Measurements from ENCODE around the gene ERVK3-1.
"Not testable (repeated sequence)": the region's sequence is repeated elsewhere in the genome, so short reads cannot be mapped to it uniquely, and the experiment has no call there.

Gene ERVK3-1, protein sequence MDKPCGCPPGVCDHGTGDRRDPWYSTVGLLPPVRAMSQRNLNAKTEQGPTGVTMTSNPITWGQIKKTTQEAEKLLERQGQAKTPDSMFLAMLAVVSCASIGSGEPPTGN

DNA sequence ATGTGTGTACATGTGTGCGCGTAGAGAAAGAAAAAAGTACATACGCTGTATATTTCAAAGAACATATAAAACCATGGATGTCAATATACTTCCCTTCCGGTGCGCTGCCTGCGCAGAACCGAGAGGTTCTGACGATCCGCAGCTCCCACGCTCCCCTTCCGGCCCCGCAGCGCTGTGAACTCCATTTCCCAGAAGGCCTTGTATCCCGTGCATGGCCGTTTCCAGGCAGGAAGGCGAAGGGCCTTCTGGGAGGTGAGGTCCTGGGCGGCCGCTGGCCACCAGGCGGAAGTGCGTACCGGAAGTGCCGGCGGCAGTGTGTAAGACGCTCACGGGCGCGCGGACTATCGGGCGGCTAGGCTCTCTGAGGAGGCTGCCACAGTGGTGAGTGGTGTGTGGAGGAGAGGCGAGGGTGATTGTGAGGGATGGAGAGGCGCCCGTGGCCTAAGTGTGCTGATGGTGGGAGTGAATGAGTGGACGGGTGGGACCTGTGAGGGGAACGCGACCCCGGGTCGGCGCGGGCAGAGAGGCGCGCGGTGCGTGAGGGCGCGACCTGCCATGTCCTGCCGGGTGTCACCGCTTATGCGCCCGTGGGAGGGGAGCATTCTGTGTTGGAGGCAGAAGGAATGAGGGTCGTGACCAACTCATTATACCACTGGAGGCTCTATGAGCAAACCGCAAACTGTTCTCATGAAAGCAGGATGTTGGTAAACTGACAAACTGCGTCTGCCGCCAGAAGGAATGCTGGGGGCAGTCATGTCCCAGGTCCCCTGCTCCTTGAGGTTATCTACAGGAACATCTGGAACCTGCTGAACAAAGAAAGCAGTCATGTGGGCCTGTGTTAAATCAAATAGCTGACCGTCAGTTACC lies at the start of gene ERVK3-1:
ERVK3-1 (plus strand) TSS at position 313 of the 867 bp plus-strand sequence. CDS start 6,792 bp downstream, outside the sequence.
- DNase-seq: peak; percentile 98

DNA sequence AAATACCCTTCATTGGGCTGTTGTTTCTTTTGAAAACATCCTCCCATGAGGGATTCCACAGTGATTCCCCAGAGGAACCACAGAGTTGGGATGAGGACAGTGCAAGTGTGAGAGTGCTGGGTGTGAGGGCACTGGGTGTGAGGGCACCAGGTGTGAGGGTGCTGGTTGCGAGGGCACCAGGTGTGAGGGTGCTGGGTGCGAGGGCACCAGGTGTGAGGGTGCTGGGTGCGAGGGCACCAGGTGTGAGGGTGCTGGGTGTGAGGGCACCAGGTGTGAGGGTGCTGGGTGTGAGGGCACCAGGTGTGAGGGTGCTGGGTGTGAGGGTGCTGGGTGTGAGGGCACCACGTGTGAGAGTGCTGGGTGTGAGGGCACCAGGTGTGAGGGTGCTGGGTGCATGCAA lies 46.9 kb upstream of the ERVK3-1 start:
- not testable (repeated sequence) for DNase-seq

DNA sequence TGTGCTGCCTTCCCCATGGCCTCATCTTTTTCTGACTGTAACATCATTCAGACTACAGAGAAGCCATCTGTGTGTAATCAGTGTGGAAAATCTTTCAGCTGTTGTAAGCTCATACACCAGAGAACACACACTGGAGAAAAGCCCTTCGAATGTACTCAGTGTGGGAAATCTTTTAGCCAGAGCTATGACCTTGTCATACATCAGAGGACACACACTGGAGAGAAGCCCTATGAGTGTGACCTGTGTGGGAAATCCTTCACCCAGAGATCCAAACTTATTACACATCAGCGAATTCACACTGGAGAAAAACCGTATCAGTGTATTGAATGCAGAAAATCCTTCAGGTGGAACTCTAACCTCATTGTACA lies 43.6 kb upstream of the ERVK3-1 start:
- DNase-seq: no peak

DNA sequence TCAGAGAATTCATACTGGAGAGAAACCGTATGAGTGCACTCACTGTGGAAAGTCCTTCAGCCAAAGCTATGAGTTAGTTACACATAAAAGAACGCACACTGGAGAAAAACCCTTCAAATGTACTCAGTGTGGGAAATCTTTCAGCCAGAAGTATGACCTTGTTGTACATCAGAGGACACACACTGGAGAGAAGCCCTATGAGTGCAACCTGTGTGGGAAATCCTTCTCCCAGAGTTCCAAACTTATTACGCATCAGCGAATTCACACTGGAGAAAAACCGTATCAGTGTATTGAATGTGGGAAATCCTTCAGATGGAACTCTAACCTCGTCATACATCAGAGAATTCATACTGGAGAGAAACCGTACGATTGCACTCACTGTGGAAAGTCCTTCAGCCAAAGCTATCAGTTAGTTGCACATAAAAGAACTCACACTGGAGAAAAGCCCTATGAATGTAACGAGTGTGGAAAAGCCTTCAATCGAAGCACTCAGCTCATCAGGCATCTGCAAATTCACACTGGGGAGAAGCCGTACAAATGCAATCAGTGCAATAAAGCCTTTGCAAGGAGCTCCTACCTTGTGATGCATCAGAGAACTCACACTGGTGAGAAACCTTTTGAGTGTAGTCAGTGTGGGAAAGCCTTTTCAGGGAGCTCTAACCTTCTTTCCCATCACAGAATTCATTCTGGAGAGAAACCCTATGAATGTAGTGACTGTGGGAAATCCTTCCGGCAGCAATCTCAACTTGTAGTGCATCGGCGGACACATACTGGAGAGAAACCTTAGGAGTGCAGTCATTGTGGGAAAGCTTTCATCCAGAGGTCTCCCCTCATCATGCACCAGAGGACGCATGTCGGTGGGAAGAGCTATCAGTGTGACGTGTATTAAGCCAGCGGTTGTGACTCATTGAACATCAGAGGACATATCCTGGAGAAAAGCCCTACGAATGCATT lies 42.9 kb upstream of the ERVK3-1 start:
- no peak for DNase-seq

DNA sequence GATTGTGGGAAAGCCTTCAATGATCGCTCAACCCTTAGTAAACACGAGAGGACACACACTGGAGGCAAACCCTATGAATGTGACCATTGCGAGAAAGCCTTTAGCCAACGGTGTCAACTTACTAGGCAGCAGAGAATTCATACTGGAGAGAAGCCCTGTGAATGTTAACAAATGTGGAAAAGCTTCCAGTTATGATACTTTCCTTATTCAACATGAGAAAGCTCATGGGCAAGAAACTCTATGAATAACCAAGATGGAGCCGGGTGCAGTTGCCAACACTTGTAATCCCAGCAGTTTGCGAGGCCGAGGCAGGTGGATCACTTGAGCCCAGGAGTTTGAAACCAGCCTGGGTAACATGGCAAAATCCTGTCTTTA lies 42.3 kb upstream of the ERVK3-1 start:
- no peak for DNase-seq

DNA sequence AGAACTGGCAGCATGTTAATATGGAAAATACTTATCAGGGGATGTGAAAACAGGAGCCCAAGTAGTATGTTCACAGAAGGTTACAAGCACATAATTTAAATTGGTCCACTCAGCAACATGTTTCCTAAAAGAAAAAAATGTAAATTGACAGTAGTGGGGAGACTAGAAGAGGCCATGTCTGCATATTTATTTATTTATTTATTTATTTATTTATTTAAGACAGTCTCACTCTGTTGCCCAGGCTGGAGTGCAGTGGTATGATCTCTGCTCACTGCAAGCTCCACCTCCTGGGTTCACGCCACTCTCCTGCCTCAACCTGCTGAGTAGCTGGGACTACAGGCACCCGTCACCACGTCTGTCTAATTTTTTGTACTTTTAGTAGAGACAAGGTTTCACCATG lies 40.1 kb upstream of the ERVK3-1 start:
- no peak for DNase-seq

DNA sequence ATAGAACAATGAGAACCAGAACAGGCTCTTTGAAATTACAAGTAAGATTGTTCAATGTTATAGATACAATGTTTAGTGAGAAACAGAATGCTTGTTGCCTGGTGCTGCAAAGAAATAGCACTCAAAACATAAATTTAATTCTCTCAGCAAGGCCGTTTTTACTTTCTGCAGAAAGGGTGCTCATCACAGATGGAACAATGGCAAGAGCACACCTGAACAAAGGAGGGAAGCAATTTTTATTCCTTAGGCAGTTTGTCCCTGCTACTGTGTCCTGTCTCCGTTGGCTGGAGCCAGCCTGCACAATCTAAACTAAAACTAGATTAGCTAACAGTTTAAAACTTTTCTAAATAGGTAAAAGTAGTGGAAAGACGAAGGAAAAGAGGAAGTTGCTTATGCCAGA lies 36.8 kb upstream of the ERVK3-1 start:
- DNase-seq: no peak

DNA sequence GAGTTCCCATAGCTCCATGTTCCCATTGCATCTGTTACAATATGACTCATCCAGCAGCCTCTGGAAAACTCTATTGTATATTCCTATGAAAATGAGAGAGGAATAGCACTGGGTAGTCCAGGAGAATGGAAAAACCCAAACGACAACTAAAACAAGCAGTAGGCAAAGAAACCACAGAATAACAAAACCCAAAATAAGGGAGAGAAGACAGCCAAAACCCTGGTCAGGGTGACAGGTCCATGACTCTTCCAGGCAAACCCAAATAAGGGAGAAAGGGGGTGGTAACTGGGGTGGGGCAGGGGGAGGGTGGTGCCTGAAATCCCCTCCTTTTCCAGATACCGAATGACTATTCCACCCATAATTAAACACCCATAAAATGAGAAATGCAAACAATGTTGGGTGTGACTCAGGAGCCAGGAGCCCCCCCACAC lies 30.4 kb upstream of the ERVK3-1 start:
- DNase-seq: no peak

DNA sequence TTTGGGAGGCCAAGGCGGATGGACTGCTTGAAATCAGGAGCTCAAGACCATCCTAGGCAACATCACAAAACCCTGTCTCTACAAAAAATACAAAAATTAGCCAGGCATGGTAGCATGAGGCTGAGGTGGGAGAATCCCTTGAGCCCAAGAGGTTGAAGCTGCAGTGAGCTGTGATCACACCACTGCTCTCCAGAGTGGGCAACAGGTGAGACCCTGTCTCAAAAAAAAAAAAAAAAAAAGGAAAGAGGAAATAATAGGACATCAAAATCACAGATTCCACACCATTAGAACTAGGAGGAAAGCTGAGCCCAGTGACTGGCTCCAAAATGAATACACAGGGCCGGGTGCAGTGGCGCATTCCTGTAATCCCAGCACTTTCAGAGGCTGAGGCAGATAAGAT lies 29.6 kb upstream of the ERVK3-1 start:
- no peak for DNase-seq

DNA sequence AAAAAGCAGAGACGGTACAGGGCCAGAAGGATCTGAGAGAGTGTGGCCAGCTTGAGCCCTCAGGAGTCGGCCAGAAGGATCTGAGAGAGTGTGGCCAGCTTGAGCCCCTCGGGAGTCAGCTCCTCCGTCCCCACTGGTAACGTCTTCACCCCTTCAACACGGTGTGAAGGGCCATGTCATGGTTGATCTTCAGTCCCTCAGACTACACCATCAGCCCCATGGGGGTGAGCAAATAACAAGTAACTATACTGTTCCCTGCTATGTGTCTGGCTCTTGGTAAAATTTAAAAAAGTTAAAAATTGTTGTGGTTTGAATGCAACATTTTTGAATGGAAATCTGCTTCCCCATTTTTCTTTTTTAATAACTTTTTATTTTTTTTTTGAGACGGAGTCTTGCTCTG lies 28.0 kb upstream of the ERVK3-1 start:
- no peak for DNase-seq

DNA sequence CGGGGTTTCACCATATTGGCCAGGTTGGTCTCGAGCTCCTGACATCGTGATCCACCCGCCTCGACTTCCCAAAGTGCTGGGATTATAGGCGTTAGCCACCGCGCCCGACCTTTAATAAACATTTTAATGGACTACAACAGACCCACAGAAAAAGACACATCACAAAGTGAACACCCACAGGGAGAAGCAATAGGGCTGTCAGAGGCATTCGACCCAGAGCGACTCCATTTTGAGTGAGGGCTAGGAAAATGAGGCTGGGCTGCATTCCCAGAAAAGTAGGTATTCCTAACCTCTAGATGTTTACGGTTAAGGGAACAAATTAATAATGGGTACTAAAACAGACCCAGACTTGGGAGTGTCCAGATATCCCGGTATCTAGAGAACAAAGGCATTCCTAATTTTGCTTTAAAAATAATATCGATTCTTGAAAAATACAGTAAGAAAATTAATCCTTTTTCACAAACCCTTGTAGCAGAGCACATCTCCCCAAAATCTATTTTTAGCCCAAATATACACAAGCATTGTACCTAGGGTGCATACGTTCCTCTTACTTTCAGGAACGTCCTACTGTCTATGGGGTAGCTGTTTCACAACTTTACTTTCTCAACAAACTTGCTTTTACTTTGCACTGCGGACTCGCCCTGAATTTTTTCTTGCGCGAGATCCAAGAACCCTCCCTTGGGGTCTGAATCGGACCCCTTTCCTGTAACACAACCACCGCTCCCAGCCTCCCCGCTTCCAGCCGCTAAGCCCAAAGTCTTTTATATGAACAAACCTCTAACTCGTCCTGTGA lies 27.2 kb upstream of the ERVK3-1 start:
- no peak for DNase-seq

DNA sequence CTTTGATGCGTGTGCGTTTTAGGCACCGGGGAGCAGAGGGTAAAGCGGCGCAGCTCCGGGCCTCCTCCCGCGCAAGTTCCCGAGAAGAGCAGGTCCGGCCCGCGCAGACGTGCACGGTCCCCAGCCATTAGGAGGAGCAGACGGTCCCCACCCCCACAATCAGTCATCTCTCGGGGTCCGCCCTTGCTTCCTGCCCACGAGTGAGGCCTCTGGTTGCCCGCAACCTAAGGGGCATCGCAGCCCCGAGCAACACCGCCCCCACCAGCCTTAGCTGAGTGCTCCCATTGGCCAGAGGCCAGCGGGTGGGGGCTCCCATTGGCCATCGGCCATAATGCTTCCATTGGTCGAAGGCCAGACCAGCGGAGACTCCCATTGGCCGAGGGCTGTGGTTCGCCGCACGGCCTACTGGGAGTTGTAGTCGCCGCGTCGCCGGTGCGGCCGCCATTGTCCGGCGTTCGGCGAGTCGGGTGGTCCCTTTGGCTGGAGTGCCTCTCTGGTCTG lies 26.6 kb upstream of the ERVK3-1 start, which contains the start of gene ZNF8:
ZNF8 (plus strand) TSS at position 415 of the 501 bp plus-strand sequence. CDS start 127 bp downstream, outside the sequence.
- peak; percentile 100 for DNase-seq

DNA sequence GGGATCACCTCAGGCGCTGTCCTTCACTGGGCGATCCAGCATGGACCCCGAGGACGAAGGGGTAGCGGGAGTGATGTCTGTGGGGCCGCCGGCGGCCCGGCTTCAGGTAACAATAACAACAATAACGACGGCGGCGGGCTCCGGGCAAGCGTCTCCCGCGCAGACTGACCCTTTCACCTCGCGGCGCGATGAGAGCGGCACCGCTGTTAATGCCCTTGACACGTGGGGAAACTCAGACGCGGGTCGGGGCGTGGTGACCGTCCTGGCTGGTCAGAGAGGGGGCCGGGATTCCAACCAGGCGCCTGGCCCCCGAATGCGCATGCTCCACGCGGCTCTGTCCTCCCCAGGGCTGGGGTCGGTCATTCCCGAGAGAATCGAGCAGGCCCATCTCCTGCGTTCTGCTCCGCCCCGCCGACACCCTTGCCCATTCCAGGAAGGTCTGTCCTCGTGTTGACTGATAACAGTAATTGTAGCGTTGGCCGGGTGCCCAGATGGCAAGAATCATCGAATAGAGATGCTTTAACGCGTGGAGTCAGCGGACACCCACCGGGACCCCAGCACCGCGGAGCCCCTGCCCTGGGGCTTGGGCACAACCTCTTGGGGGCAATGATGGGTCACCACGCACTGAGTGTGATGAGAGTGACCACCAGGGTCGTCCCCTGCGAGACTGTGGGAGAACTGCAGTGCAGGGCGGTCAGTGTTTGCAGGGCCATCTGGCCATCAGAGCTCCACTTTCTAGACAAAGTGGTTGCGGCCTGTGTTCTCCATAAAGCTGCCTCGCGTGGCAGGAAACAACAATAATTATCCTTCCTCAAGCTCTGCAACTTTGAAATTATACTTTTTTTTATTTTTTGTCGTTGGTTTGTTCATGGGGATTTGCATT lies 25.9 kb upstream of the ERVK3-1 start:
- DNase-seq: peak; percentile 91

DNA sequence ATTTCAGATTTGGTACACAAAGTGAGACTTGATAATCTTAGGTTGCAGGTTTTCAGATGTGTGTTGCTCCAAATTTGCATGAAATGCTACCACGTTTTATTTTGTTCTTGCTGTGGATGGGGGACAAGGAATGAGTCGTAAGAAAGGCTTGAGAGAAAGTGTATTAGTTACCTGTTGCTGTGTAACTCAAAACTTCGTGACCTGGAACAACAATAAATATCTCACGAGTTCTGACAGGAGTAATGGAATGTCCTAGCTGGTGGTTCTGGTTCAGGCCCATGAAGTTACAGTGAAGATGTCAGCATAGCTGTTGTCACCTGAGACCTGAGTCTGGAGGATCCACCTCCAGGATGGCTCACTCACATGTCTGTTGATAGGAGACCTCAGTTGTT lies 25.3 kb upstream of the ERVK3-1 start:
- no peak for DNase-seq

DNA sequence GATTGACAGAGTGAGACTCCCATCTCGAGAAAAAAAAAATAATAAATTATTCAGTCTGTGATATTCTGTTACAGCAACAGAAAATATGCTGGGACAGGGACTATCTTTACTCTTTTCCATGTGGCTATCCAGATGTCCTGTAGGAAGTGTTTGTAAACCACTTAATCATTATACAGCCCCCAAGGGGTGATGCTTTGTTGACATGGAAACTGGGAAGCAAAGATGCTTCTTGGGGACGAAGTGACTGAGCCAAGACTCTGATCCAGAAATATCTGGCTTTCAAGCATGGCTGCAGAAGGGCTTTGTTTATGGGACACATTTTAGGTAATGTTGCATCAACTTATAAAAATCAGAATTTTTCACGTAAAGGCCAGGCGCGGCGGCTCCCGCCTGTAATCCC lies 21.0 kb upstream of the ERVK3-1 start:
- no peak for DNase-seq

DNA sequence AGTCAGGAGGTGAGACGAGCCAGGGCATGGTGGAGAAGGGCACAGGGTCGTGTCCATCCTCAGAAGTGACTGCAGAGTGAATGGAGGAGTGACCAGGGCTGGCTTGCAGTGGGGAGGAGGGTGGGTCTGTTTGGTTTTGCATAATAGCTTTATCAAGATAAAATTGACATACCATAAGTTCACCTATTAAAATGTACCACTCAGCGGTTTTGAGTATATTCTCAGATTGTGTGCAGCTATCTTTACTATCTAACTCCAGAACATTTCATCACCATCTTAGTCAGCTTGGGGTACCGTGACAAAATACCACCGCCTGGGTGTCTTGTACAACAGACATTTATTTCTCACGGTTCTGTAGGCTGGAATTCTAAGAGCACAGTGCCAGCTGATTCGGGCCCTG lies 13.2 kb upstream of the ERVK3-1 start:
- no peak for DNase-seq

DNA sequence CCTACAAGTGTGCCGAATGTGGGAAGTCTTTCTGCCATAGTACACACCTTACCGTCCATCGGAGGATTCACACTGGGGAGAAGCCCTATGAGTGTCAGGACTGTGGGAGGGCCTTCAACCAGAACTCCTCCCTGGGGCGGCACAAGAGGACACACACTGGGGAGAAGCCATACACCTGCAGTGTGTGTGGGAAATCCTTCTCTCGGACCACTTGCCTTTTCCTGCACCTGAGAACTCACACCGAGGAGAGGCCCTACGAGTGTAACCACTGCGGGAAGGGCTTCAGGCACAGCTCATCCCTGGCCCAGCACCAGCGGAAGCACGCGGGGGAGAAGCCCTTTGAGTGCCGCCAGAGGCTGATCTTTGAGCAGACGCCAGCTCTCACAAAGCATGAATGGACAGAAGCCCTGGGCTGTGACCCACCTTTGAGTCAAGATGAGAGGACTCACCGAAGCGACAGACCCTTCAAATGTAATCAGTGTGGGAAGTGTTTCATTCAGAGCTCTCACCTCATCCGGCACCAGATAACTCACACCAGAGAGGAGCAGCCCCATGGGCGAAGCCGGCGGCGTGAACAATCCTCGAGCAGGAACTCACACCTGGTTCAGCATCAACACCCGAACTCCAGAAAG lies 10.3 kb upstream of the ERVK3-1 start:
- no peak for DNase-seq

DNA sequence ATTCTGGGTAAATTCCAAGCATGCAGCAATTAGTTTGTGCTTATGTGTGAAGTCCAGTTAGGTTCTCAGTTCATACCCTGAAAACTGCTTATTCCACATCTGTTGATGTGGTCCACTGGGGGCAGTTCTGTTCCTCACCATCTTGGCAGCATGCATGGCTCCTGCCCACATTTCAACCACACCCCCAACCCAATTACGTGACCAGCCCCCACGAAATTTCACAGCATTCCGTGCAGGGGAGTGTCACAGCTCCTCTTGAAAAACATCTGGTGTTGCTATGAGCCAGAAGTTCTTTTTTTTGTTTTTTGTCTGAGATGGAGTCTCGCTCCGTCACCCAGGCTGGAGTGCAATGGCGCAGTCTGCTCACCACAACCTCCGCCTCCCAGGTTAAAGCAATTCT lies 9.1 kb upstream of the ERVK3-1 start:
- no peak for DNase-seq

DNA sequence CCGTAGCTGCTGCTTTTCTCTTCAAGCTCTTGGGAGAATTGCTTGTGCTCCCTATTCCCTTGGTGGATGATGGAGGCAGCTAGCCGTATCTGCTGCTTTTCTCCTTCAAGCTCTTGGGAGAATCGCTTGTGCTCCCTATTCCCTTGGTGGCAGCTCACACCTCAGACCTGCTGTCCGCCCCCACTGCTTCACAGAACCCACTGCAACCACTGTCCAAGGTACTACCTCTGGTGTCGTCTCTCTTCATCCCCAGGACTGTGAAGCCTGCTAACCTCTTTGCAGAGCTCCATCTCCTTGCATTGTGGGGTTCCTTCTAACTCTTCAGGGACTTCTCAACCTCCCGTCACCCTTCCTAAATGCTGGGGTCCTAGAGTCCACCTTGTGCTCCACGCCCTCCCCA lies 4.6 kb upstream of the ERVK3-1 start:
- no peak for DNase-seq

DNA sequence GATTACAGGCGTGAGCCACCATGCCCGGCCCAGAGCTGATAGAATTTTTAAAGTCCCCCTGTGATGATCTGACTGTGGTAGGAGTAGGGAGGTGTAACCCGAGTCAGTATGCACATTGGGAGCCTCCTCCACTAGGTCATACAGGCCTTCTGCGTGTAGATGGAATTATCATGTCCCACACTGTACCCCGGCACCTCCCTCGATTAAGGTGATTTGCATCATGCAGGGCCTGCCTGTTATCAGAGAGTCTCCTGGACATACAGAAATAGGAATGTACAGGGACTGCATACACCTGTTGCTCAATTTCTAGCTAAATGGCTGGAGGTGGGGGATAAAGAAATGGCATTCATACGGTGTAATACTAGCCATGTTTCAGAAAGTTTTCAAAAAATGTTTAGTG lies 922 bp upstream of the ERVK3-1 start:
- DNase-seq: no peak

DNA sequence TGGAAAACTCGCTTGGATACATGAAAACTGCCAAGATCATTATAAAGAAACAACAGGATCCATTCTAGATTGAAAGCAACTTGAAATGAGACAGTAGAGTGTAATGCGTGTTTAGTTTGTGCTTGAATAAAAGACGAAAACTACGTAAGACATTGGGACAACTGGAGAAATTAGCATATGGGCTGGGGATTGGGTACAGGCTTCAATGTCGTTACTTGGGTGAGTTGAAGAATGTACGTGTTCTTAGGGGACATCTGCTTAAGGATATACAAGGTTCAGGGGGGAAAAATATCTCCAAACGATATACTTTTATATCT lies 471 bp upstream of the ERVK3-1 start:
- no peak for DNase-seq
